ENCODE results near the gene S100A7A. TPM values are rescaled to one million over a fixed set of nuclear protein-coding genes. Genes with fewer than 3 reads are reported as not detected.

The S100A7A gene
- total RNA-seq, 1 donor from 2014 or later, result not detected

DNA sequence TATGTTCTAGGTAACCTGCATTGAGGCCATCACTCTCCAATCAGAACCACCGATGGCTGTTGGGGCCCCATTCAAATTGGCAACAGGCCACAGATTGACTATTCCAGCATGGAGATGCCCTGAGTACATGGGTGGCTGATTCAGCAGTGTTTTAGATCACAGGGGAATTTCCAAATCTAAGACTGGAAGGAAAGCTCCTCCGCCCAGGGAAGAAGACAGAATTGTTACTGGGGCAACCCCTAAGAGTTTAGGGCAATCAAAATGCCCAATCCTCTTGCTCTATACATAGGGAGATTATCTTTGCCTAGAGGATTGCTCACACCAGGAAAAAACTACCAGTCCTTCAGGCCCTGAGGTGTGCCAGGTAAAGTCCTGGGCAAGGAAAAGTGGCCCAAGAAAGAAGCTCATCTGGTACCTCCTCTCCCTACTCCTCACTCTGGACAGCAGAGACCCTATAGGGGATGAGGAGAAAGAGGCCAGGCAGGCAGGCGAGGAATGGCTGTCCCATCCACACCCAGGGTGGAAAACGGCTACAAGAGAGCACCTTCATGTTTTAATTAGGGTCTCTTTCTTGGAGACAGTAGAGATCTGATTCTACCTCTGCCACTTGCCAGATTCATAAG lies 31.3 kb upstream of the S100A7A start:
- no peak for DNase-seq
- Histone ChIP-seq H3K36me3 (no peaks in the 10 kb centered on the region), H3K4me3 (no peak overlapping the region), H3K27me3 (ENCODE audit: low read depth) (peaks cover 1% of the 10 kb centered on the region), H3K4me1 (no peaks in the 10 kb centered on the region), H3K27ac (replicated peaks) (peak overlapping the region; percentile 27), H3K9me3 (replicated peaks) (peaks cover 34% of the 10 kb centered on the region)
- intact Hi-C loops (cut with micrococcal nuclease), result no loop called here
- TF ChIP-seq, protein P1, sequence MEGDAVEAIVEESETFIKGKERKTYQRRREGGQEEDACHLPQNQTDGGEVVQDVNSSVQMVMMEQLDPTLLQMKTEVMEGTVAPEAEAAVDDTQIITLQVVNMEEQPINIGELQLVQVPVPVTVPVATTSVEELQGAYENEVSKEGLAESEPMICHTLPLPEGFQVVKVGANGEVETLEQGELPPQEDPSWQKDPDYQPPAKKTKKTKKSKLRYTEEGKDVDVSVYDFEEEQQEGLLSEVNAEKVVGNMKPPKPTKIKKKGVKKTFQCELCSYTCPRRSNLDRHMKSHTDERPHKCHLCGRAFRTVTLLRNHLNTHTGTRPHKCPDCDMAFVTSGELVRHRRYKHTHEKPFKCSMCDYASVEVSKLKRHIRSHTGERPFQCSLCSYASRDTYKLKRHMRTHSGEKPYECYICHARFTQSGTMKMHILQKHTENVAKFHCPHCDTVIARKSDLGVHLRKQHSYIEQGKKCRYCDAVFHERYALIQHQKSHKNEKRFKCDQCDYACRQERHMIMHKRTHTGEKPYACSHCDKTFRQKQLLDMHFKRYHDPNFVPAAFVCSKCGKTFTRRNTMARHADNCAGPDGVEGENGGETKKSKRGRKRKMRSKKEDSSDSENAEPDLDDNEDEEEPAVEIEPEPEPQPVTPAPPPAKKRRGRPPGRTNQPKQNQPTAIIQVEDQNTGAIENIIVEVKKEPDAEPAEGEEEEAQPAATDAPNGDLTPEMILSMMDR (IDR thresholded peaks at IDR 0.05; ENCODE audit: borderline replicate concordance), result no peak

DNA sequence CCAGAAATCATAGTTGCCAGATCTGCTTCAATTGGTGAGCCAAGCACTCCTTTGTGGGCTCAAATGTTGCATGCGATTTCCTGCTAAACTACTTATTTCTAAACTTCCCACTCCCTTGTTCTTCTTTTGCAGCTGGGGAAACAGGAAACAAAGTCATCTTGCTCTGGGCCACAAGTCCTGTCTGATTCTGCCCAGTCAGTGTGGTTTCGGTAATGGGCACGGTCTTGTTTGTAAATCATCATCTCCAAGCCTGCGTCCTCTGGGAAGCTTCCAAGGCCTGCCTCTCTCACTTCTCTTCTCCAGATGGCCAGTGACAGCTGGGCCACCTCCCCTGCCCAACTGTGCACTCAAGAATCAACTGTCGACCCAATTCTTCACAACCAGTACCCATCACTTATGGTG lies 29.8 kb upstream of the S100A7A start:
- H3K9me3 ChIP-seq (replicated peaks), result peaks cover 22% of the 10 kb centered on the region
- H3K27ac ChIP-seq (replicated peaks), result peak overlapping the region; percentile 27
- intact Hi-C loops (cut with micrococcal nuclease), result no loop called here
- peaks cover 4% of the 10 kb centered on the region for H3K27me3 ChIP-seq (ENCODE audit: low read depth)
- DNase-seq, result peak; percentile 55
- no peak overlapping the region for H3K4me3 ChIP-seq
- peaks cover 5% of the 10 kb centered on the region for H3K4me1 ChIP-seq
- H3K36me3 ChIP-seq, result no peaks in the 10 kb centered on the region
- TF ChIP-seq, protein P1 (IDR thresholded peaks at IDR 0.05; ENCODE audit: borderline replicate concordance), result no peak

DNA sequence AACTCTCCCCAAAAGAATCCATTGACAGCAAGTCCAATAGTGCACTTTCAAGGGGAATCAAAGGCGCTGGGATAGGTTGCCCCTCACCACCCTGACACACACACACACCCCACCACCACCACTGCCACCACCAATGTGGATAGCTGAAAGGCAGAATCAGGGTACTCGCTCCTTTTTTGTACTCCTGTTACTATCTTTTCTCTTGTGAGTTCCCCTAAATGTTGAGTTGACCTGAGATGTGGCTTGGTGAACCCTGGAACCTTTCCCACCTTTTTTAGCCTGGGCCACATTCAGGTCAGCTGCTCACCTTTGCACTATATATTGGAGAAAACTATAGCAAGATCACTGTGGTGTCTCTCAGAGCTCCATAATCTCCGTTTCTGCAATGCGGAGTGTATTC lies 29.3 kb upstream of the S100A7A start:
- peaks cover 7% of the 10 kb centered on the region for H3K4me1 ChIP-seq

DNA sequence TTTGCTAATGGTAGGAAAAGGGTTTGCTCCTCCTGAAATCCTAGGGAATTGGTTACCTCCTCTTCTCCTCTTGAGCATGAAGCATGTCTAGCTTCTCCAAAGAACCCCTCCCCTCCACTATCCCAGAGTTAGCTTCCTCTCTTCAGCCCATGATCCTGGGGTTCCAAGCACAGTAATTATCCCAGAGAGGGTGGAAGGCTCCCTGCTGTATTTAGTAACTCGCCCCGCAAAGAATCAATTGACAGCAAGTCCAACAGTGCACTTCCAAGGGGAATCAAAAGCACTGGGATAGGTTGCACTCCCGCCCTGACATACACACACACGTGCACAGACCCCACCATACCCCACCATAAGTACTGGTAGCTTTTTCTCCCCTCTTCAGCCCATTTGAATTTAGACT lies 28.5 kb upstream of the S100A7A start:
- H3K36me3 ChIP-seq, result no peaks in the 10 kb centered on the region
- H3K4me1 ChIP-seq, result peaks cover 7% of the 10 kb centered on the region
- peaks cover 4% of the 10 kb centered on the region for H3K27me3 ChIP-seq (ENCODE audit: low read depth)
- H3K9me3 ChIP-seq (replicated peaks), result peaks cover 9% of the 10 kb centered on the region
- TF ChIP-seq, protein P1 (IDR thresholded peaks at IDR 0.05; ENCODE audit: borderline replicate concordance), result no peak
- intact Hi-C loops (cut with micrococcal nuclease), result no loop called here
- no peak overlapping the region for H3K4me3 ChIP-seq
- no peak for DNase-seq
- no peak overlapping the region for H3K27ac ChIP-seq (replicated peaks)

More for the DNA sequence above, 29.3 kb upstream of the S100A7A start:
- Histone ChIP-seq H3K27ac (replicated peaks) (no peak overlapping the region), H3K4me3 (no peak overlapping the region), H3K9me3 (replicated peaks) (peaks cover 17% of the 10 kb centered on the region), H3K27me3 (ENCODE audit: low read depth) (peaks cover 4% of the 10 kb centered on the region), H3K36me3 (no peaks in the 10 kb centered on the region)
- TF ChIP-seq, protein P1 (IDR thresholded peaks at IDR 0.05; ENCODE audit: borderline replicate concordance), result no peak
- intact Hi-C loops (cut with micrococcal nuclease), result no loop called here
- no peak for DNase-seq

DNA sequence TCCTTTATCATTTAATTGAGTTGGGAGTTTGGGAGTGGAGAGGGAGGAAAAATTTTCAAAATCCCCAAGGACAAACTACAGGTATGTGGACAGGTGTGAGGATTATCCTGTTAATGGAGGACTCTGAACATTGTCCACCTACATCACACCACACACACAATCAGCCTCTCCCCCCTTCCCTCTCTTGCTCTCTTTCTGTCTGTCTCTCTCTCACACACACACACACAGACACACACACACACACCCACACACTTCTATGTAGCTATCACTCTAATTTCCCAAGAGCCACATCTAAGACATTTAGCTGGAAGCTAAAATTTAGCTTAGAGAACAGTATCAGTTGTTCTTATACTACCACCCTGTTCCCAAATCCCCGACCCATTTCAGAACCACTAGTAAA lies 26.9 kb upstream of the S100A7A start:
- H3K9me3 ChIP-seq (replicated peaks), result no peaks in the 10 kb centered on the region
- peaks cover 7% of the 10 kb centered on the region for H3K4me1 ChIP-seq
- H3K4me3 ChIP-seq, result no peak overlapping the region
- H3K27me3 ChIP-seq (ENCODE audit: low read depth), result peaks cover 4% of the 10 kb centered on the region
- no peaks in the 10 kb centered on the region for H3K36me3 ChIP-seq
- H3K27ac ChIP-seq (replicated peaks), result no peak overlapping the region
- TF ChIP-seq, protein P1 (IDR thresholded peaks at IDR 0.05; ENCODE audit: borderline replicate concordance), result no peak
- intact Hi-C loops (cut with micrococcal nuclease), result no loop called here
- no peak for DNase-seq
